WI38 (cell line): ENCODE results near the gene HPDL.

Source experiments
- H3K4me3 ChIP-seq: 2 replicates; pipeline ENCODE4 v1.5.1; 2011; ENCODE audit warnings: low read depth, mild to moderate bottlenecking, control low read depth, low read length
- TF ChIP-seq, protein P1 (sequence below): IDR thresholded peaks from 2 replicates; pipeline ENCODE4 v1.5.1; 2012; ENCODE audit warnings: low read depth, mild to moderate bottlenecking, control low read depth, low read length

HPDL gene

GRCh38 chr1:45354838-45355237, 28.1 kb downstream of the HPDL start:
- TF ChIP-seq, protein P1, sequence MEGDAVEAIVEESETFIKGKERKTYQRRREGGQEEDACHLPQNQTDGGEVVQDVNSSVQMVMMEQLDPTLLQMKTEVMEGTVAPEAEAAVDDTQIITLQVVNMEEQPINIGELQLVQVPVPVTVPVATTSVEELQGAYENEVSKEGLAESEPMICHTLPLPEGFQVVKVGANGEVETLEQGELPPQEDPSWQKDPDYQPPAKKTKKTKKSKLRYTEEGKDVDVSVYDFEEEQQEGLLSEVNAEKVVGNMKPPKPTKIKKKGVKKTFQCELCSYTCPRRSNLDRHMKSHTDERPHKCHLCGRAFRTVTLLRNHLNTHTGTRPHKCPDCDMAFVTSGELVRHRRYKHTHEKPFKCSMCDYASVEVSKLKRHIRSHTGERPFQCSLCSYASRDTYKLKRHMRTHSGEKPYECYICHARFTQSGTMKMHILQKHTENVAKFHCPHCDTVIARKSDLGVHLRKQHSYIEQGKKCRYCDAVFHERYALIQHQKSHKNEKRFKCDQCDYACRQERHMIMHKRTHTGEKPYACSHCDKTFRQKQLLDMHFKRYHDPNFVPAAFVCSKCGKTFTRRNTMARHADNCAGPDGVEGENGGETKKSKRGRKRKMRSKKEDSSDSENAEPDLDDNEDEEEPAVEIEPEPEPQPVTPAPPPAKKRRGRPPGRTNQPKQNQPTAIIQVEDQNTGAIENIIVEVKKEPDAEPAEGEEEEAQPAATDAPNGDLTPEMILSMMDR, result no peak
- H3K4me3 ChIP-seq, result no peak overlapping the region

GRCh38 chr1:45355683-45356082, 29.0 kb downstream of the HPDL start:
- H3K4me3 ChIP-seq, result no peak overlapping the region
- TF ChIP-seq, protein P1, result no peak

- TF ChIP-seq, protein P1, result no peak
- no peak overlapping the region for H3K4me3 ChIP-seq
Observed at GRCh38 chr1:45356186-45356585, 29.5 kb downstream of the HPDL start.

DNA sequence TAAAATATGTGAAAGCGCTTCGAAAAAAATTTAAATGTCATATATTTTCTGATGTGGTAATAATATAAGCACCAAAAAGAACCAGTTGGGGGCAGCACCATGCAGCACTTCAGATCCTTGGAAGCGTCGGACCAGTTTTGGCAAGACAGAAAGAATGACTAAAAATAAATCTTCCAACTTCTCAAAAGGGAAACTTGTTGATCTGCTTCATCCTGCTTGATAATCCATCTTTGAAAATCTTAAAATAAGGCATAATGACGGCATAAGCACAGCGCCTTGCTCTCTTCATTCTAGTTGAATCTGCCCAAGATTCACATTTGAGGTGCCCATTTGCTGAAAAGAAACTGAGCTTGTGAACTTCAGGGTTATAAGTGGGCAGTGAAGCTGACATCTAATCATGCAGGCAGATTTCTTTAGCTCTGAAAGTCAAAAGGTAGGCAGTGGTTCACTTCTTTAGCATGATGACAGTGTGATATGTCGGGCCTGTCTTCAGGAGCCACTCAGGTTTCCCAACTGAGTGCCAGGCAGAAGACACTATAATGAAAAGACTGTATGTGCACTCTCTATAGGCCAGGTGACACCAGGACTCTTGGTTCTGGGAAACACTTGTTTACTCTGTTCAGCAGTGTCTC, 33.3 kb downstream of the HPDL start:
- TF ChIP-seq, protein P1, result peak; percentile 49
- H3K4me3 ChIP-seq, result no peak overlapping the region

- H3K4me3 ChIP-seq, result 0 out of 2 replicates have a peak overlapping the region, but pooled peaks have one; percentile 20
Observed at GRCh38 chr1:45360981-45361380, 34.3 kb downstream of the HPDL start.

GRCh38 chr1:45364294-45364693, 37.6 kb downstream of the HPDL start:
- TF ChIP-seq, protein P1, result no peak

GRCh38 chr1:45365051-45365450, 38.4 kb downstream of the HPDL start:
- TF ChIP-seq, protein P1, result no peak
- H3K4me3 ChIP-seq, result no peak overlapping the region

More at GRCh38 chr1:45364294-45364693, 37.6 kb downstream of the HPDL start:
- H3K4me3 ChIP-seq, result no peak overlapping the region

DNA sequence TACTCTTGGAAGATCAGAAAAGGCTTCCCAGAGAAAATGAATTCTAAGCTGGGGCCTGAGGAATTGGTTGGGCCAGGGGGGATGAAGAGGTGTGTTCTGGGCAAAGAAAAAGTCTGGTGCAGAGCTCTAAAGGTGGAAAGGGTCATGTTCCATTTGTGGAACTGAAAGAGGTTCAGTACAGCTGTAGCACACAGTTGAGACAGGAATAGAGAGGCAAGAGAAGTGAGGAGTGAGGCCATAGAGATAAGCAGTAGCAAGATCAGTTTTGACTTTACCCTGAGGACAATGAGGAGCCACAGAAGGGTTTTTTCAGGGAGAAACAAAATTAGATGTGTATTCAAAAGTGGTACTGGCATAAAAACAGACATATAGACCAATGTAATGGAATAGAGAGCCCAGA, 43.9 kb downstream of the HPDL start:
- TF ChIP-seq, protein P1, result no peak
- no peak overlapping the region for H3K4me3 ChIP-seq
